T follicular helper cell (primary cell): ENCODE data around the gene NUP42.
"Not testable (repeated sequence)": the region's sequence is repeated elsewhere in the genome, so short reads cannot be mapped to it uniquely, and the experiment has no call there.

Experiments
- DNase-seq: peaks from one replicate; pipeline ENCODE4 v3.0.0-alpha.2; 2020; ENCODE audit warnings: low read depth
- total RNA-seq, 2 experiments: gene quantifications; one replicate each; lab custom pipeline; 2026; lab: John Stamatoyannopoulos, UW

NUP42 gene, protein sequence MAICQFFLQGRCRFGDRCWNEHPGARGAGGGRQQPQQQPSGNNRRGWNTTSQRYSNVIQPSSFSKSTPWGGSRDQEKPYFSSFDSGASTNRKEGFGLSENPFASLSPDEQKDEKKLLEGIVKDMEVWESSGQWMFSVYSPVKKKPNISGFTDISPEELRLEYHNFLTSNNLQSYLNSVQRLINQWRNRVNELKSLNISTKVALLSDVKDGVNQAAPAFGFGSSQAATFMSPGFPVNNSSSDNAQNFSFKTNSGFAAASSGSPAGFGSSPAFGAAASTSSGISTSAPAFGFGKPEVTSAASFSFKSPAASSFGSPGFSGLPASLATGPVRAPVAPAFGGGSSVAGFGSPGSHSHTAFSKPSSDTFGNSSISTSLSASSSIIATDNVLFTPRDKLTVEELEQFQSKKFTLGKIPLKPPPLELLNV
- total RNA-seq, result 31.4 to 31.6 reads per million in 2 experiments

DNA sequence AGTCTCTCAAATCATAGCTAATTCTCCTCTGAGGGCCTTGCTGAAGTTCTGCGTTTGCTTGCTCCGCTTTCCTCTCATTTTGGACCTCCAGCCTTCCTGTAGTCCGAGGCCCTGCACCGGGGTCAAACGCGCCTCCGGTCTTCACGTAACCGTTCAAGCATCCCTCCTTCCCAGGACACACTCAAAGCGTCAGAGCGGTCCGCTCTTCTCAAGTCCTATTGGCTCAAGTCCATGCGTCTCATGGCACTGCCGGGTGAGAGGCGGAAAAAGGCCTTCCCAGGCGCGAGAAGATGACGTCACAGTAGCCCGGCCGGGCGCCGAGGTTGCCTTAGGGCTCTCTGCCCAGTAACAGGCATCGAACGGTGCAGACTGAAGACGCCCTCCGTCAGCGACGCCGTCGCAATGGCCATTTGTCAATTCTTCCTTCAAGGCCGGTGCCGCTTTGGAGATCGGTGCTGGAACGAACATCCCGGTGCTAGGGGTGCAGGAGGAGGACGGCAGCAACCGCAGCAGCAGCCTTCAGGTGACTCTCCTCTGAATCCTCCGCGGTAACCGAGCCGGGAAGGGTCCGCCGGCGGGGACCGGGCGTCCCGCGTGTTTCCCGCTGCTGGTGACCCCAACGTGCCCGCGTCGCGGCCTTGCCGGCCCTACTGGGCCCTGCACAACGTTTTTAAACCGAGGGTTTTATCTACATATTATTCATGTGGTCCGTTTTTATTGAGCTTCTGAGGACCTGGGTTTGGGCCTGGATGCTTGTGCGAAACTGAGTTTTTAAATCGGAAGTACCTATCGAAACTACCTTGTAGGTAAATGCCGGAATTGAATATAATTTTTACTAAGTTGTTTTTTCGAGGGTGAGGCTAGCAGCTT is at the start of gene NUP42:
NUP42 (plus strand) TSS at position 365 of the 870 bp plus-strand sequence; CDS start at position 403, 38 bp downstream.
- peak; percentile 92 for DNase-seq

DNA sequence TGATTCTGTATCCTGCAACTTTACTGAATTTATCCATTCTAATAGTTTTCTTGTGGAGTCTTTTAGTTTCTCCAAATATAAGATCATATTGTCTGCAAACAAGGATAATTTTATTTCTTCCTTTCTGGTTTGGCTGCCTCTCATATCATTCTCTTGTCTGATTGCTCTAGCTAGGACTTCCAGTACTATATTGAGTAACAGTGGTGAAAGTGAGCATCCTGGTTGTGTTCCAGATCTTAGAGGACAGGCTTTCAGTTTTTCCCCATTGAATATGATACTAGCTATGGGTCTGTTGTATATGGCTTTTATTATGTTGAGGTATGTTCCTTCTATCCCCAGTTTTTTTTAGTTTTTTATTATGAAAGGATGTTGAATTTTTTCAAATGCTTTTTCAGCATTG is 48.1 kb upstream of the NUP42 start:
- DNase-seq, result no peak

DNA sequence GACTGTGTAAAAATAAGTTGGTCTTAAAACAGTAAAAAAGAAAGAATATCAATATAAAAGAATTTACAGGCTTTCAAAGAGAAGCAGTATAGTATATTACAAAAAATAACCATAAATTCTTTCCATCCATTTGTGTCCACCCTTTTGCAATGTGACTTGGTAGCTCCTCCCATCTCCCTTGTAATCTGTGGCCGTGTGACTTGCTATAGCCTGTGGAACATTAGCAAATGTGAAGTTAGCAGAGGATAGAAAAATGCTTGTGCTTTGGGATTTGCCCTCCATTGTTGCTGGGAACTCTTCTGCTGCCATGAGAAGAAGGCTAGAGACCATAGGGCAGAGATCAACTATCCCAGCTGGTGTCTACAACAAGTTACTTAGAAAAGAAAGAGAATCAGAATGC is 46.1 kb upstream of the NUP42 start:
- no peak for DNase-seq

DNA sequence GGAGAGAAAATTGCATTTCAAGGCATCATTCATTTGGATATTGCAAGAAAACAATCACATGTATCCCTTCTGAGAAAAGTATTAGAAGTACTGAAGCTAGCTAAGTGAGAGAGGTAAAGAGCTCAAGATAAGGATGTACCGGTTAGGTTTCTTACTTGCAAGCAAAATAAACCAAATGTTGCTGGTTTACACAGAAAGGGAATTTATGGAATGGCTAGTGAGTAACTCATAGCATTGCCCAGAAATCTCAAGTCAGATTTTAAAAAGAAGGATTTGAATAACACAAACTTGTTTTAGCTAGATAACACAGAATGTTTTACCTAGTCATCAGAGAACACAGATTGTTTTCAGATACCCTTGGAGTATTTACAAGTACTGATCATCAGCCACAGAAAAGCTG is 45.6 kb upstream of the NUP42 start:
- DNase-seq, result no peak

DNA sequence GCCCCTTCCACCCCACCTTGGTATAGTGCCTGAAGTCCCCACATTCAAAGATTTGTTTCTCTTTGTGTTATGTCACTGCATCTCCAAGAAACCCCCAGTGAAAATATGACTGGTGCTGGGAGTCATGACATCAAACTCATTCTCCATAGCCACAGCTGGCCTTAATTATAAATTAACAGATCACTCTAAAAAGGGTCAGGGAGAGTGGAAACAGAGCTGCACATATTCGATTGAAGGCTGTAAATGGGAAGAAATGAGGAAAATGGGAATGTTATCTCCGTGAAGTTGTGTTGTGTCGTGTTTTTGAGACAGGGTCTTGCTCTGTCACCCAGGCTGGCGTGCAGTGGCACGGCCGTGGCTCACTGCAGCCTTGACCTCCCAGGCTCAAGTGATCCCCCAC is 24.2 kb upstream of the NUP42 start:
- no peak for DNase-seq

DNA sequence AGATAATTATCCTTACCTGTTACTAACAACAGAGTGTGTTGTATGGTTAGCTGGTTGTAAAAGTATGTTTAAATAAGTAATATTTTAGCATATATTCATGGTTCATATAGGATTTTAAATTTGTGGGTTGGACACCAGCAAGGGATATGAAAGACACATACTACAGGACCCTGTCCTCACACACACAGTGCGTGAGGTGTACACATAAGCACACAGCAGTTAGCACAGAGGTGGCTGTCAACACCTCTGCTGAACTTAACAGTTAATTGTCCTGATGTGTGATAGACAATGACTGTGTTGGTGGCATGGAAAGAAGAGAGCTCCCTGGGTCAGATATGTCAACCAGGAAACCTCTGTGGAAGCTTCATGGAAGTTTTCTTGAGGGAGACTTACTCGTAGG is 23.3 kb upstream of the NUP42 start:
- no peak for DNase-seq

DNA sequence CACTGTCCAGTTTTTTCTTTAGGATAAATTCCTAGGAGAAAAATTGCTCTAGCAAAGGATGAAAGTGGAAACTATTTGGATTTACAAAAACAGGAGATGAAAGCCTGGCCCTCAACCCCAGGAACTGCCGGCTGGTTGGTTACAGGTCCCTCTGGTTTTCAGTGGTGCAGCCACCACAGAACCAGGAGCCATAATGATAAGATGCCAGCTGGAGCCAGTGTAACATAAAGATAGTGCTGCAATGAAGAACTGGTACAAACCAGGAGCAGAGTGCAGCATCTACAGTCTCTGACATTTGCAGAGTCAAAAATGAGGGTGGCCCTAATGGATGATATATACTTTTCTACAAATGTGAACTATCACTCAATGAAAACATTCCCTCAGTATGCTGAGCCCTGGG is 20.4 kb upstream of the NUP42 start:
- no peak for DNase-seq

DNA sequence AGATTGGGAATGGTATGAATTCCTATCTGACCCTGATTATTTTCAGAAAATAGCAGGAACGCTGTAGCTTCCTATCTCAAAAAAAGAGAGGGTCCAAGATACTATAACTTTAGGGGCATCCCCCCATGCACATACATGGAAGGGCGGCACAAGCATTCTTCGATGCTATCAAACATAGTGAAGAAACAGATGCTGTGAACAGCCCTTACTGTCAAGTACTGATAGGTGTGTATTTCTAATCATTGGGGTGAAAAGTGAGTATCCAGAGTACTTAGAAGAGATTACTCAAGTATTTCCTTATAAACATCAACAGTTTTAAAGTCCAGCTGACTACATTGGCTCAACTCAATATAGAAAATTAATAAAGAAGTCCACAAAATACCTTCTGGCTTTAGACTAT is 17.0 kb upstream of the NUP42 start:
- DNase-seq, result no peak

DNA sequence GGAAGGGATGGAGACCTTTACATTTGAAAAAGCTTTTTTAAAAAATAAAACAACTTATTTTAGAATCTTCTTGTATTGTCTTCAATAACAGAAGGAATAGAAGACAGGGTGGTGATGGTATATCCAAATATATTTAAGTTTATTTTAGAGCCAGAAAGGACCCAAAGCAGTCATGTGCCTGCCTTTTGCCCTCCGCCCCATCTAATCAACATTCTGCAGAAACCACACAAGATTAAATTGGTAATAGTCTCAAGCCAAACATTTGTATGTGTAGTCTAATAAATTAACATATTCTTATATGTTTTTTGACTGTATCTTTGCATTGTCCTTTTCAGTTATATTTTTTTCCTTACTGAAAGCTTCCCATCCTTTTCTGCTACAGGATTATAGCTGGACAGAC is 16.5 kb upstream of the NUP42 start:
- no peak for DNase-seq

DNA sequence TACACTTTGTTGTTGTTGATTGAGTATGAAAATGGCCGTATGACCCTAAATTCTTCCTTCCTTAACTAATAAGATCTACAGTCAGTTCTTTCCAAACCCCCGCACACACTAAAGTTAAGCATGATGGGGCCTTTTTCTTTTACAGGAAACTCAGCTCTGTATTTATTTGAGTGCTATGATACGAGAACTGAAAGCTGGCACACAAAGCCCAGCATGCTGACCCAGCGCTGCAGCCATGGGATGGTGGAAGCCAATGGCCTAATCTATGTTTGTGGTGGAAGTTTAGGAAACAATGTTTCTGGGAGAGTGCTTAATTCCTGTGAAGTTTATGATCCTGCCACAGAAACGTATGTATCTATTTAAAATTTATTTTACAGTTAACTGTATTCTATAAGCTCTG is 14.2 kb upstream of the NUP42 start:
- no peak for DNase-seq

DNA sequence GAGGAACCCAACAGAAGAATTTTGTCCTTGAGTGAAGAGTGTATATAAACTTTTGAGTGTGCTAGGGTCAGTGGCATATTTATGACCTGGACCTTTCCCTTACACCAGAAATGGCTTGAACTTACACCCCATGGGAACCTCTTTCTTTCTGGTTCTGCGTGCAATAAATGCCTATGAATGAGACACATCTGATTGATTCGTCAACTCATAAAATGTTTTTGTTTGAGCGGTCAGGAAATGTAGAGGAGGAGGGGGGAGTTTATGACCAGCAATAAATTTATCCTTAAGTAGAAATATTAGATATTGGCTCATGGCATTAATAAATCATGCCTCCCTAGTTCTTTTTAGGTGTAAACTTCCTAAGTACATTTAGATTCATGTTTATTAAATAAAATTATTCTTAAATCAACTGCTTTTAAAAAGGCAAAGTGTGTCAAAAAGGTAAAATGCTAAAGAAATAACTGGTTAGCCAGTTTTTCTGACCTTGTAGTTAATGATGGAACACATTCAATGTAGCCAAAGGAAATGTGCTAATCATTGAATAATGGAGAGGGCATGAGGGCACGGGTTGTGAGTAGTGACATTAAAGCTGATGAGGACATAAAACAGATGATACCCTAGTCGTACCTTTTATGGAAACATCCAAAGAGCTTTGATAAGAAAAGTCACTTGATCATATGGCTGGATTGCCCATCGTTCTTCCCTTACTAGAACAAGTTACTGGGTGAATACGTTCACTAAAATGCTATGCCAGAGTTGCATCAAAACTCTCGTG is 13.6 kb upstream of the NUP42 start:
- DNase-seq, result no peak

DNA sequence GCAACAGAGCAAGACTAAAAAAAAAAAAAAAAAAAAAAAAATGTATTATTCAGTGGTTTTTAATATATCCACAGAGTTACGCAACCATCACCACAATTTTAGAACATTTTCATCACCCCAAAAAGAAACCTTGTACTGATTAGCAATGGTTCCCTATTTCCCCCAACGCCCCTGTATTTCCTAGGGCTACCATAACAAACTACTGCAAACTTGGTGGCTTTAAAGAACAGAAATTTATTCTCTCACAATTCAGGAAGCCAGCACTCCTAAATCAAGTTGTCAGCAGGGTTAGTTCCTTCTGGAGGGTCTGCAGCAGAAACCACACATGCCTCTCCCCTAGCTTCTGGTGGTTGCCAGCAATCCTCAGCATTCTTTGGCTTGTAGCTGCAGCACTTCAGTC is 5.9 kb upstream of the NUP42 start:
- DNase-seq, result no peak

DNA sequence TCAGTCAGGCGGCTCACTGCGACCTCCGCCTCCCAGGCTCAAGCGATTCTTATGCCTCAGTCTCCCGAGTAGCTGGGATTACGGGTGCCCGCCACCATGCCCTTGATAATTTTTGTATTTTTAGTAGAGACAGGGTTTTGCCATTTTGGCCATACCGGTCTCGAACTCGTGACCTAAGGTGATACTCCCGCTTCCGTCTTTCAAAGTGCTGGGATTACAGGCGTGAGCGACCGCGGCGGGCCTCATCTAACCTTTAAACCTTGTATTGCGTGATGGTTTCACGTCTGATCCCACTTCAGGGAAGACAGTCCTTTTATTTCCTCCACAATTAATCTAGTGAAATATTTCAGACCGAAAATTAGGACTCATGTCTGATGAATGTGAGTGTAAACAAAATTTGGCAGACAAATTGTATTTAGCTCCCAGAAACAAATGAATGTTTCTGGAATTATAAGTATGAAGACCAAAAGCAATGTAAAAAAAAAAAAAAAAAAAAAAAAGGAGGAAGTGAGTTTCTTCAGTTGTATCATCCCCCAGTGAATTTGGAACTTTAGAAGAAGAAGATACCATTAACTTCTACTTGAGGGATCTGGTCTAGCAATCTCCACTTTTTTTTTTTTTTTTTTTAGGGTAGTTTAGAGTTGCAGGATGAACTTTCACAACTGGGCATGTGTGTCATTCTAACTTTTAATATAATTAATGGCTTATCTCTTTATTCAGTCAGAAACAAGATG is 1.6 kb downstream of the NUP42 start:
- DNase-seq, result no peak

DNA sequence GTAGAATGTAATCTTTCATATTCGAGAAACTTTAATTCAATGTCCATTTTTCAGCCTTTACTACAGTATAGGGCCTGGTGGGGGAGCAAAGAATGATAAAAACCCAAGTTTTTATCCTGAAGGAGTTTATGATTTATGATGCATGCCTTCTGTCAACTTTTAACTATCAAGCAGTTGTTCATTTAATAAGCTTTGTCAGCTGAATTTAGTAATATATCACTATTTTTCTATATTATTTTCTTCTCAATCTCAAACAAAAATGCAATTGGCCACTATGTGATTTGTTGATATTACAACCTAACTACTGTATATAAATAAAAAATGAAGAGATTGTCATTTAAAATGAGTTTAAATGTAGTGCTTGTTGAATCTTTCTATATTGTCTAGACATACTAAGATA is 2.4 kb downstream of the NUP42 start:
- no peak for DNase-seq

DNA sequence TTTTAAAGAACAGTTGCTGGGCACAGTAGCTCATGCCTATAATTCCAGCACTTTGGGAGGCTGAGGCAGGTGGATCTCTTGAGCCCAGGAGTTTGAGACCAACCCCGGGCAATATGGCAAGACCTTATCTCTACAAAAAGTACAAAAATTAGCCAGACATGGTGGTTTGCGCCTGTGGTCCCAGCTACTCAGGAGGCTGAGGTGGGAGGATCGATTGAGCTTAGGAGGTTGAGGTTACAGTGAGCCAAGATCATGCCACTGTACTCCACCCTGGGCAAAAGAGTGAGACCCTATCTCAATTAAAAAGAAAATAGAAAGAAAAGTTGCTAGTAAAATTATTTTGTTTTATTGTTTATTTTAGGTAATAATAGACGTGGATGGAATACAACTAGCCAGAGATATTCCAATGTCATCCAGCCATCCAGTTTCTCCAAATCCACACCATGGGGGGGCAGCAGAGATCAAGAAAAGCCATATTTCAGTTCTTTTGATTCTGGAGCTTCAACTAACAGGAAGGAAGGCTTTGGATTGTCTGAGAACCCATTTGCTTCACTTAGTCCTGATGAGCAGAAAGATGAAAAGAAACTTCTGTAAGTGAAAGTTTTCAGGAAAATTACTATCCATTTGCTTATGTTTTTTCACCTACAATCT is 3.0 kb downstream of the NUP42 start:
- DNase-seq, result no peak

DNA sequence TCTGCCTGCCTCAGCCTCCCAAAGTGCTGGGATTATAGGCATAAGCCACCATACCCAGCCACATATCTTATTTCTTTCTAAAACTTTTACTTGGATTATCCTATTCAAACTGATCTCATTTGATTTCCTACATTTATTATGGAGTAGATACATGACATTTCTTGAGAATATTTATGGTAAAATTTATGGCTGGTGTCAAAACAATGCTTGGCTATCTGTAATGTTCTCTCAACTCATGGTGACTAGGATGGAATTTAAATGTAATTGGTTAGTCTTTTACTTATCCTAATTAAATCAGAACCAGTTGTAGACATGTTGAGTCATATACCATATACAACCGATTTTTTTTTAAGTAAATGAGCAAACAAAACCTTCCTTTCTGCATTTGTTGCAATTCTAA is 4.1 kb downstream of the NUP42 start:
- no peak for DNase-seq

DNA sequence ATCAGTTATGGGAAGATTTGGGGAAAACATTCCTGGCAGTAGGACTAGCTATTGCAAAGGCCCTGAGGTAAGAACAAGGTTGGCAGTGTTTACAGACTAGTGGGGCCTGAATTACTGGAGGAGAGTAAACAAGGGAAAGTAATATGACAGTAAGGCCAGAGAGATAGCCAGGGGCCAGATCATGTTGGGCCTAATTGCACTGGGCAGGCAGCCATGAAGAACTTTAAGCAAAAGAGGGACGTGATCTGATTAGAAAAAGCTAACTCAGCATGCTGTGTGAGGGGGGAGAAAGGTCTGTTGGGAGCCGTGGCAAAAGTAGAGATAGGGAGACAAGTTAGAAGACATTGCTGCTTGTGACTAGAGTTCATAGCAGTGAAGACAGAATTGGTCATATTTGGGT is 9.2 kb downstream of the NUP42 start:
- DNase-seq, result no peak

DNA sequence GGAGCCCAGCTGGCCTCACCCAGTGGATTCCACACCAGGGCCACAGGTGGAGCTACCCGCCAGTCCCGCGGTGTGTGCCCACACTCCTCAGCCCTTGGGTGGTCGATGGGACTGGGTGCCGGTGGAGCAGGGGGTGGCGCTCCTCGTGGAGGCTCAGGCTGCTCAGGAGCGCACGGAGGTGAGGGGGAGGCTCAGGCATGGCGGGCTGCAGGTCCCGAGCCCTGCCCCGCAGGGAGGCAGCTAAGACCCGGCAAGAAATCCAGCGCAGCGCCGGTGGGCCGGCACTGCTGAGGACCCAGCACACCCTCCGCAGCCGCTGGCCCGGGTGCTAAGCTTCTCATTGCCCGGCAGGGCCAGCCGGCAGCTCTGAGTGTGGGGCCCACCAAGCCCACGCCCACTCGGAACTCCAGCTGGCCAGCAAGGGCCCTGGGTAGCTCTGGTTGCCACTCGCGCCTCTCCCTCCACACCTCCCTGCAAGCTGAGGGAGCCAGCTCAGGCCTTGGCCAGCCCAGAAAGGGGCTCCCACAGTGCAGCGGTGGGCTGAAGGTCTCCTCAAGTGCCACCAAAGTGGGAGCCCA is 11.9 kb downstream of the NUP42 start:
- DNase-seq, result not testable (repeated sequence)

DNA sequence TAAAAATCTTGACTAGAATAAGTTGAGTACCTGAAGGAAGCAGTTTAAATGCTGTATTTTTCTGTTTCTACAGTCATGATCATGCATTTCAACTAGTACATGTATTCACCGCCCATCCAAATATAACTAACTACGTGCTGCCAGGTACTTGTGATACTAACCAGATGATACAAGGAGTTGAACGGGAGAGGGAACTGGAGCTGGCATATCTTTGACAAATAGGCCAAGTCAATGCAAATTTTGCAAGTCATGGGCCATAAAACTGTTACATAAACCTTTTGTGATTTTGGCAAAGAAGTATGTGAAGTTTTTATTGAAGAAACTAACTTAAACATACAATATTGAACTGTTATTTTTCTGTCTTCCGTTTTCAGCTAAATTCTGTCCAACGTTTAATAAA is 14.5 kb downstream of the NUP42 start:
- no peak for DNase-seq

DNA sequence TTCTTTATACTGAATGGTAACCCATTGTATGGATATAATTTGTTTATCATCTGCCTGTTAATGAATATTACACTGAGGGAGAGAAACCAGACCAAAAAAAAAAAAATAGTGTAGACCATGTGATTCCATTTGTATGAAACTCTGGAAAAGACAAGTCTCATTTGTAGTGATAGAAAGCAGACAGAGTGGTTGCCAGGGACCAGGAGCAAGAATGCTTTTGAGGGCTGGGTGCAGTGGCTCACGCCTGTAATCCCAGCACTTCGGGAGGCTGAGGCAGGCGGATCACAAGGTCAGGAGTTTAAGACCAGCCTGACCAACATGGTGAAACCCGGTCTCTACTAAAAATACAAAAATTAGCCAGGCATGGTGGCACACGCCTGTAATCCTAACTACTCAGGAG is 15.9 kb downstream of the NUP42 start:
- DNase-seq, result not testable (repeated sequence)

DNA sequence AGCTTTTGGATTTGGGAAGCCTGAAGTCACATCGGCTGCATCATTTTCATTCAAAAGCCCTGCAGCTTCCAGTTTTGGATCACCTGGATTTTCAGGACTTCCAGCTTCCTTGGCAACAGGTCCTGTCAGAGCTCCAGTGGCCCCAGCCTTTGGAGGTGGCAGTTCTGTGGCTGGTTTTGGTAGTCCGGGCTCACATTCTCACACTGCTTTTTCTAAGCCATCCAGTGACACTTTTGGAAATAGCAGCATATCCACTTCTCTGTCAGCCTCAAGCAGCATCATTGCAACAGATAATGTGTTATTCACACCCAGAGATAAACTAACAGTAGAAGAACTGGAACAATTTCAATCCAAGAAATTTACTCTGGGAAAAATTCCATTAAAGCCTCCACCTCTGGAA is 18.5 kb downstream of the NUP42 start:
- DNase-seq, result no peak
